ENCODE data around the gene MPV17L.
"Not testable (repeated sequence)": the region's sequence is repeated elsewhere in the genome, so short reads cannot be mapped to it uniquely, and the experiment has no call there.

Gene MPV17L

GRCh38 chr16:15395631-15396508, at the start of gene MPV17L:
TSS of gene MPV17L (plus strand) at chr16:15395754. CDS start at chr16:15395898, 144 bp downstream.
- not testable (repeated sequence) for DNase-seq

- DNase-seq = not testable (repeated sequence)
These were observed 46.8 kb upstream of the MPV17L start for GRCh38 chr16:15348721-15349120.

GRCh38 chr16:15351251-15351650, 44.3 kb upstream of the MPV17L start:
- DNase-seq = not testable (repeated sequence)

GRCh38 chr16:15351745-15352144, 43.8 kb upstream of the MPV17L start:
- DNase-seq = not testable (repeated sequence)

- DNase-seq = not testable (repeated sequence)
These were observed 42.7 kb upstream of the MPV17L start for GRCh38 chr16:15352852-15353251.

GRCh38 chr16:15354846-15355245, 40.7 kb upstream of the MPV17L start:
- not testable (repeated sequence) for DNase-seq

- DNase-seq = not testable (repeated sequence)
These were observed 38.1 kb upstream of the MPV17L start for GRCh38 chr16:15357495-15357894.

- DNase-seq = not testable (repeated sequence)
These were observed 17.4 kb upstream of the MPV17L start, which contains the start of gene NPIPA5 for GRCh38 chr16:15378194-15378593. TSS of gene NPIPA5 (minus strand) at chr16:15378294. CDS start at chr16:15378294, 0 bp downstream.

- not testable (repeated sequence) for DNase-seq
These were observed 12.7 kb upstream of the MPV17L start for GRCh38 chr16:15382810-15383209.

GRCh38 chr16:15388060-15388459, 7.5 kb upstream of the MPV17L start:
- not testable (repeated sequence) for DNase-seq

- DNase-seq = not testable (repeated sequence)
These were observed 5.6 kb upstream of the MPV17L start for GRCh38 chr16:15389916-15390315.

- not testable (repeated sequence) for DNase-seq
These were observed 2.5 kb upstream of the MPV17L start for GRCh38 chr16:15393025-15393424.

- DNase-seq = not testable (repeated sequence)
These were observed 915 bp downstream of the MPV17L start for GRCh38 chr16:15396509-15396829.

- no peak for DNase-seq
These were observed 1.5 kb downstream of the MPV17L start for GRCh38 chr16:15396948-15397594.

- no peak for DNase-seq
These were observed 3.2 kb downstream of the MPV17L start for GRCh38 chr16:15398618-15399316.

- DNase-seq = no peak
These were observed 3.8 kb downstream of the MPV17L start for GRCh38 chr16:15399317-15399716.

GRCh38 chr16:15400314-15400713, 4.8 kb downstream of the MPV17L start:
- DNase-seq = not testable (repeated sequence)

GRCh38 chr16:15401972-15402371, 6.4 kb downstream of the MPV17L start:
- DNase-seq = no peak

GRCh38 chr16:15403392-15403995, 7.9 kb downstream of the MPV17L start:
- DNase-seq = no peak

- DNase-seq = not testable (repeated sequence)
These were observed 8.5 kb downstream of the MPV17L start for GRCh38 chr16:15404091-15404490.

- no peak for DNase-seq
These were observed 9.2 kb downstream of the MPV17L start for GRCh38 chr16:15404792-15405191.

- not testable (repeated sequence) for DNase-seq
These were observed 12.2 kb downstream of the MPV17L start for GRCh38 chr16:15407756-15408155.

GRCh38 chr16:15409476-15409875, 13.9 kb downstream of the MPV17L start:
- DNase-seq = not testable (repeated sequence)

Measured in activated naive CD4-positive, alpha-beta T cell (primary cell).